Psoas muscle (tissue), 8 donors: Measurements from ENCODE around the gene GFRAL. TPM values are rescaled to one million over a fixed set of nuclear protein-coding genes. Genes with fewer than 3 reads are reported as not detected.

Source experiments
- ATAC-seq, 4 donors: fragments of 200-7000 bp; cut with Tn5 transposase; one replicate each; pipeline ENCODE4 v1.9.1; 2020; ENCODE audit warnings: moderate library complexity in 3 of 4, mild to moderate bottlenecking in 2 of 4
- DNase-seq, 2 donors: peaks; one replicate each; pipeline ENCODE4 v3.0.0-alpha.2; 2020
- H3K27ac ChIP-seq: fragments of 200-600 bp; one replicate; pipeline ENCODE4 v1.8.0; 2022
- H3K27me3 ChIP-seq, 3 donors: fragments of 200-600 bp in 1 of 3; one replicate each; pipeline versions ENCODE4 v1.6.1 to v1.8.0; 2013 to 2022; ENCODE audit warnings: low read length in 2 of 3, mild to moderate bottlenecking in 2 of 3, moderate library complexity in 1 of 3; ENCODE audit not compliant: insufficient read depth in 3 of 3
- H3K36me3 ChIP-seq, 2 donors: fragments of 200-600 bp in 1 of 2; one replicate each; pipeline versions ENCODE4 v1.6.1 to v1.8.0; 2013 to 2022; ENCODE audit warnings: low read depth in 1 of 2, mild to moderate bottlenecking in 1 of 2, moderate library complexity in 1 of 2; ENCODE audit not compliant: insufficient read depth in 1 of 2
- H3K4me1 ChIP-seq: fragments of 200-600 bp; one replicate; pipeline ENCODE4 v1.8.0; 2022
- H3K4me3 ChIP-seq: fragments of 200-600 bp; one replicate; pipeline ENCODE4 v1.8.0; 2022; ENCODE audit warnings: mild to moderate bottlenecking
- H3K9me3 ChIP-seq: fragments of 200-600 bp; one replicate; pipeline ENCODE4 v1.8.0; 2022
- CTCF ChIP-seq: fragments of 200-600 bp; IDR thresholded peaks from one replicate; pipeline ENCODE4 v1.8.0; 2022; ENCODE audit warnings: antibody characterized with exemption
- WGBS, 3 donors: extraction: QIAGEN DNeasy Blood & Tissue Kit; methylation state at CpG; one replicate each; pipeline versions ENCODE4 v1.1.6 to v1.1.7; 2013; 5-methylcytosine and 5-hydroxymethylcytosine counted together
- intact Hi-C, 2 donors: fragments of 100-400 bp; cut with DNase I; formaldehyde crosslinking; loops; one replicate each; pipeline versions ENCODE4 v1.11.0 to v1.14.2; 2022
- polyA plus RNA-seq, 3 donors: library from polyadenylated mRNA; stranded (reverse); fragments of 200-250 nt; gene quantifications; one replicate each; pipeline ENCODE4 v1.2.3, GENCODE V29; 2013
- total RNA-seq, 4 donors: library from RNA; stranded (reverse); fragmentation: NEBNext Ultra II Directional in 2 of 4; extraction: Animal tissue kit (Norgen Biotek cat#: 25700) in 2 of 4; gene quantifications; one replicate each; pipeline versions ENCODE4 v1.2.1 to v1.2.4, GENCODE V29; 2021 to 2023
- donor health status: healthy with polysubstance abuse.
- donor health status: DM: no; HTN: no; CAD: no; lungs with moderate emphysema.
- donor health status: Bipolar disorder and iron deficiency.
- donor health status: healthy.
- donor health status: DM: yes; HTN: yes; CAD: no.
- donor health status: DM: no; HTN: no; CAD: no.
- donor health status: DM: no; HTN: no; CAD: no.
- donor health status: DM: yes; HTN: yes; CAD: no.

Gene GFRAL
- total and polyA plus RNA-seq, 7 donors = not detected

GRCh38 chr6:55443238-55444134 is 116.2 kb downstream of the GFRAL start:
- no peak for DNase-seq
- WGBS, 3 donors = 56 to 60% (median 56%) methylated on average over 7 of the region's 7 CpGs
- H3K27ac ChIP-seq = no peak overlapping the region
- H3K4me1 ChIP-seq = no peaks in the 10 kb centered on the region
- no peaks in the 10 kb centered on the region for H3K27me3 ChIP-seq
- intact Hi-C loops = loop anchor here in 1 of 2 donors (10.0 kb wide), 1 partner anchor 511 kb away; no protein-coding TSS in a partner anchor
- ATAC-seq = no peak
- H3K4me3 ChIP-seq = no peak overlapping the region
- no peaks in the 10 kb centered on the region for H3K36me3 ChIP-seq
- no peak for TF ChIP-seq CTCF
- H3K9me3 ChIP-seq = no peaks in the 10 kb centered on the region

DNA sequence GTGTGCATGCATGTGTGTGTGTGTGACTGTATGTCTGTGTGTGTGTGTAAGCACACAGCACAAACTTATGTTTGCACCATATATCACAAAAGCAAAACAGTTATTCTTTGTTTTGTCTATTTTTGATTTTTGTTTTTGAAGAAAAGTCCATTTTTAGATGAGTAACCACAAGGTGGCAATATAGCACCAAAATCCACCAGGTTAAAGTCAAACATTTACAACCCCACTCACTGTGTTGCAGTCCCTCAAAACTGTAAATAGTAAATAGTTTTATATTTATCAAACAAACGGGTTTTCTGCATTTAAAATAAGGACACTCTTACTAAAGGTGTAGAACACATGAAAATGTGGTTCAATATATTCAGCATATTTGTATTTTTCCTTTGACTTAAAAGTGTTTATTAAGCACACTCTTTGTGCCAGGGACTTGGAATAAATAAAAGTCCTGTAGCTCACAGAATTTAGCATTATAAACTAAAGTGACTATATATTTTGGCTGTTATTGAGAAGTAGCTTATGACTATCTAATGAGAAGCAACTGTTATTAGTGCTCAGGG is 118.5 kb downstream of the GFRAL start:
- no peak for ATAC-seq
- H3K27ac ChIP-seq = no peak overlapping the region
- intact Hi-C loops = loop anchor here in 1 of 2 donors (10.0 kb wide), 1 partner anchor 509 kb away; no protein-coding TSS in a partner anchor
- H3K4me1 ChIP-seq = no peaks in the 10 kb centered on the region
- H3K4me3 ChIP-seq = no peak overlapping the region
- no peaks in the 10 kb centered on the region for H3K27me3 ChIP-seq
- WGBS, 3 donors = 2 to 8% (median 6%) methylated on average over 1 of the region's 1 CpG
- DNase-seq = no peak
- no peaks in the 10 kb centered on the region for H3K36me3 ChIP-seq
- TF ChIP-seq CTCF = peak; percentile 23
- no peaks in the 10 kb centered on the region for H3K9me3 ChIP-seq

DNA sequence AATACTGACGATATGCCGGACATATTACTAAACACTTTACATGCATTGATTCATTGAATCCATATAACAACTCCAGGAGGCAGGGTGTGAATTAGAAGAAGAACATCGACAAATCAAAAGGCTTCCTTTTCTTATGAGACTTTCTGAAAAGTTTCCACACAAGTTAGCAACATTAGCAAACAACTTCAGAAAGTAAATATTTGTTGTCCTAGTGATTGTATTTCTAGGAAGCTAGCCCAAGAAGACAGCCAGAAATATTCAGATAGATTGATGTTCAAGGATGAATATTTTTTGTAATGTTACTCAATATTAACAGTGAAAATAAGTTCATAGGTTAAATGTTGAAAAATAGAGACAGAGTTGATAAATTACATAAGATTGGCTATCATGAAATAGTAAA is 120.6 kb downstream of the GFRAL start:
- Histone ChIP-seq H3K36me3 (no peaks in the 10 kb centered on the region), H3K4me1 (no peaks in the 10 kb centered on the region), H3K9me3 (no peaks in the 10 kb centered on the region), H3K27me3 (no peaks in the 10 kb centered on the region), H3K27ac (no peak overlapping the region), H3K4me3 (no peak overlapping the region)
- ATAC-seq = no peak
- intact Hi-C loops = loop anchor here in 1 of 2 donors (10.0 kb wide), 1 partner anchor 507 kb away; no protein-coding TSS in a partner anchor
- 69 to 85% (median 77%) methylated on average over 3 of the region's 3 CpGs for WGBS, 3 donors
- DNase-seq = no peak
- no peak for TF ChIP-seq CTCF

DNA sequence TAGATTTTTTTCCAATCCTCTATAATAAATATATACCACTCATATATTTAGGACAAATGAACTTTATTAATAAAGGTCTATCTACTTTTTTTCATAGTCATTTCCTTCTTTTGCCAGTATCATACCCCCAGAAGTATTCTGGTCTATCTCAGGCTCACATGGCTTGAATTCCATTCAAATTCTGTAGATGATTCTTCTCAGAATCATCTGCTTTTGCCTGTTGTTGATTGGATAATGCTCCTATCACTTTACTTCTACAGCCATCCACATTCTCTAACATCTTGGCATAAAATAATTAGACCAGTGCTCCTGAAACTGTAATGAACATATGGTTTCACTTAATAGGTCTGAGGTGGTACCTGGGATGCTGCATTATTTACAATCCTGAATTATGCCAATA is 121.2 kb downstream of the GFRAL start:
- intact Hi-C loops = loop anchor here in 1 of 2 donors (10.0 kb wide), 1 partner anchor 506 kb away; no protein-coding TSS in a partner anchor
- Histone ChIP-seq H3K4me3 (no peak overlapping the region), H3K36me3 (no peaks in the 10 kb centered on the region), H3K27me3 (no peaks in the 10 kb centered on the region), H3K27ac (no peak overlapping the region), H3K9me3 (no peaks in the 10 kb centered on the region), H3K4me1 (no peaks in the 10 kb centered on the region)
- TF ChIP-seq CTCF = no peak
- DNase-seq (no peak), ATAC-seq (no peak)
